Gastroesophageal sphincter (tissue), 4 donors: Measurements from ENCODE around the gene ADM2. TPM values are rescaled to one million over a fixed set of nuclear protein-coding genes. Genes with fewer than 3 reads are reported as not detected.
"Not testable (repeated sequence)": the region's sequence is repeated elsewhere in the genome, so short reads cannot be mapped to it uniquely, and the experiment has no call there.

Experiments used
- ATAC-seq: fragments of 150-250 bp; one replicate; pipeline ENCODE4 v1.9.1; 2016; ENCODE audit warnings: mild to moderate bottlenecking, moderate library complexity
- H3K27ac ChIP-seq, 4 donors: fragments of 200-600 bp; sonication (generic) in 3 of 4; 1 replicate in 3 of 4; 2 replicates in 1 of 4; pipeline ENCODE4 v1.5.1; 2016 to 2019
- H3K27me3 ChIP-seq: fragments of 200-600 bp; sonication (generic); one replicate; pipeline ENCODE4 v1.5.1; 2019
- H3K36me3 ChIP-seq, 2 donors: fragments of 200-600 bp; sonication (generic); one replicate each; pipeline ENCODE4 v1.5.1; 2019; ENCODE audit warnings: control low read depth in 1 of 2
- H3K4me1 ChIP-seq, 3 donors: fragments of 200-600 bp; sonication (generic); 1 replicate in 2 of 3; 2 replicates in 1 of 3; pipeline ENCODE4 v1.5.1; 2016 to 2019; ENCODE audit warnings: control low read depth in 2 of 3
- H3K4me3 ChIP-seq, 2 donors: fragments of 200-600 bp; sonication (generic); one replicate each; pipeline ENCODE4 v1.5.1; 2019; ENCODE audit warnings: mild to moderate bottlenecking in 1 of 2, moderate library complexity in 1 of 2
- H3K9me3 ChIP-seq, 3 donors: fragments of 200-600 bp; sonication (generic); one replicate each; pipeline ENCODE4 v1.5.1; 2017 to 2019; ENCODE audit warnings: control low read depth in 2 of 3
- CTCF ChIP-seq, 4 experiments: fragments of 200-600 bp in 2 of 4; fragments of 450-650 bp in 2 of 4; sonication (generic) in 1 of 4; IDR thresholded peaks; one replicate each; pipeline ENCODE4 v1.5.1; 2017 to 2019; ENCODE audit warnings: antibody characterized with exemption in 4 of 4, mild to moderate bottlenecking in 2 of 4, moderate library complexity in 2 of 4
- EP300 ChIP-seq: sonication (generic); formaldehyde crosslinking; IDR thresholded peaks from one replicate; pipeline ENCODE4 v1.6.1; 2017; ENCODE audit warnings: antibody characterized with exemption, mild to moderate bottlenecking
- POLR2A ChIP-seq, 2 donors: fragments of 450-650 bp; IDR thresholded peaks; one replicate each; pipeline ENCODE4 v1.6.1; 2017; ENCODE audit warnings: antibody characterized with exemption in 2 of 2, mild to moderate bottlenecking in 2 of 2, moderate library complexity in 1 of 2
- POLR2AphosphoS5 ChIP-seq: sonication (generic); formaldehyde crosslinking; IDR thresholded peaks from one replicate; pipeline ENCODE4 v1.6.1; 2017; ENCODE audit warnings: antibody characterized with exemption
- WGBS, 2 donors: methylation state at CpG; one replicate each; pipeline ENCODE4 v1.1.5; 2018; ENCODE audit warnings: low coverage in 1 of 2; 5-methylcytosine and 5-hydroxymethylcytosine counted together
- total RNA-seq, 4 donors: library from RNA; depleted of rRNA; stranded (reverse); fragments of >200 nt; gene quantifications; one replicate each; pipeline ENCODE4 v1.1.0, GENCODE V29; 2016

The ADM2 gene
- total RNA-seq, 4 donors from 2014 or later = 0.40 TPM; not detected in 3

GRCh38 chr22:50516068-50516467 is 34.7 kb downstream of the ADM2 start:
- H3K36me3 ChIP-seq = peaks cover 0 to 79% of the 10 kb centered on the region in 2 donors
- H3K9me3 ChIP-seq = no peaks in the 10 kb centered on the region
- no peaks in the 10 kb centered on the region for H3K27me3 ChIP-seq
- 60 to 76% methylated on average over 1 to 4 of the region's 8 CpGs for WGBS, 2 donors
- no peak for TF ChIP-seq POLR2A (IDR thresholded peaks at IDR 0.05)
- TF ChIP-seq POLR2AphosphoS5 = no peak
- TF ChIP-seq CTCF (IDR thresholded peaks at IDR 0.05) = no peak
- TF ChIP-seq EP300 = no peak
- no peak overlapping the region for H3K4me3 ChIP-seq
- H3K4me1 ChIP-seq = no peaks in the 10 kb centered on the region
- no peak overlapping the region for H3K27ac ChIP-seq
- ATAC-seq = no peak

GRCh38 chr22:50516891-50517290 is 35.5 kb downstream of the ADM2 start:
- Histone ChIP-seq H3K27me3 (no peaks in the 10 kb centered on the region), H3K9me3 (no peaks in the 10 kb centered on the region), H3K36me3 (peaks cover 0 to 82% of the 10 kb centered on the region in 2 donors), H3K4me1 (no peaks in the 10 kb centered on the region), H3K4me3 (no peak overlapping the region), H3K27ac (no peak overlapping the region)
- no peak for ATAC-seq
- TF ChIP-seq CTCF (IDR thresholded peaks at IDR 0.05) = no peak
- no peak for TF ChIP-seq EP300
- TF ChIP-seq POLR2AphosphoS5 = no peak
- no peak for TF ChIP-seq POLR2A (IDR thresholded peaks at IDR 0.05)
- WGBS, 2 donors = 85% methylated on average over 4 of the region's 16 CpGs; no CpG with 5 or more reads in 1 of the 2 donors

GRCh38 chr22:50517495-50518260 is 36.3 kb downstream of the ADM2 start:
- H3K4me1 ChIP-seq = no peaks in the 10 kb centered on the region
- H3K27me3 ChIP-seq = no peaks in the 10 kb centered on the region
- ATAC-seq = no peak
- TF ChIP-seq CTCF (IDR thresholded peaks at IDR 0.05) (no peak), POLR2A (IDR thresholded peaks at IDR 0.05) (no peak), POLR2AphosphoS5 (no peak), EP300 (no peak)
- no peak overlapping the region for H3K27ac ChIP-seq
- 87% methylated on average over 7 of the region's 20 CpGs; no CpG with 5 or more reads in 1 of the 2 donors for WGBS, 2 donors
- peaks cover 0 to 84% of the 10 kb centered on the region in 2 donors for H3K36me3 ChIP-seq
- no peaks in the 10 kb centered on the region for H3K9me3 ChIP-seq
- H3K4me3 ChIP-seq = no peak overlapping the region

- no peak for TF ChIP-seq POLR2AphosphoS5
- no peak for TF ChIP-seq POLR2A (IDR thresholded peaks at IDR 0.05)
- TF ChIP-seq EP300 = no peak
- TF ChIP-seq CTCF (IDR thresholded peaks at IDR 0.05) = no peak
- no peak overlapping the region for H3K27ac ChIP-seq
- no peaks in the 10 kb centered on the region for H3K27me3 ChIP-seq
- H3K4me3 ChIP-seq = no peak overlapping the region
- no peaks in the 10 kb centered on the region for H3K9me3 ChIP-seq
- peaks cover 0 to 87% of the 10 kb centered on the region in 2 donors for H3K36me3 ChIP-seq
- no peak for ATAC-seq
- peaks cover 0 to 2% (median 0%) of the 10 kb centered on the region in 3 donors for H3K4me1 ChIP-seq
- WGBS, 2 donors = 80% methylated on average over 1 of the region's 7 CpGs; no CpG with 5 or more reads in 1 of the 2 donors
These were observed 37.3 kb downstream of the ADM2 start for GRCh38 chr22:50518606-50519005.

- H3K27me3 ChIP-seq = no peaks in the 10 kb centered on the region
- no peak for ATAC-seq
- TF ChIP-seq EP300 (no peak), POLR2AphosphoS5 (no peak), POLR2A (IDR thresholded peaks at IDR 0.05) (no peak), CTCF (IDR thresholded peaks at IDR 0.05) (no peak)
- H3K4me3 ChIP-seq = no peak overlapping the region
- no peak overlapping the region for H3K27ac ChIP-seq
- peaks cover 0 to 8% (median 2%) of the 10 kb centered on the region in 3 donors for H3K4me1 ChIP-seq
- no CpG with 5 or more reads among the region's 8 CpGs for WGBS, 2 donors
- no peaks in the 10 kb centered on the region for H3K9me3 ChIP-seq
- H3K36me3 ChIP-seq = peaks cover 0 to 92% of the 10 kb centered on the region in 2 donors
These were observed 37.8 kb downstream of the ADM2 start for GRCh38 chr22:50519151-50519550.

GRCh38 chr22:50520184-50520583 is 38.8 kb downstream of the ADM2 start:
- H3K36me3 ChIP-seq = peaks cover 0 to 87% of the 10 kb centered on the region in 2 donors

More at GRCh38 chr22:50520184-50520583, 38.8 kb downstream of the ADM2 start:
- H3K4me3 ChIP-seq, H3K27me3 ChIP-seq, H3K9me3 ChIP-seq, H3K27ac ChIP-seq, ATAC-seq: not testable (repeated sequence)
- peaks cover 0 to 18% (median 9%) of the 10 kb centered on the region in 3 donors for H3K4me1 ChIP-seq
- WGBS, 2 donors = 87 to 90% methylated on average over 3 to 7 of the region's 8 CpGs
